Upper lobe of left lung (tissue), 4 donors: ENCODE results near the gene OR52K2.

ENCODE experiments used
- EP300 ChIP-seq, 4 donors: sonication (generic); formaldehyde crosslinking; IDR thresholded peaks; one replicate each; pipeline ENCODE4 v1.5.1; 2017; ENCODE audit warnings: antibody characterized with exemption in 4 of 4, control low read depth in 2 of 4
- POLR2A ChIP-seq, 4 donors: fragments of 450-650 bp; IDR thresholded peaks; one replicate each; pipeline ENCODE4 v1.5.1; 2016 to 2017; ENCODE audit warnings: antibody characterized with exemption in 4 of 4, mild to moderate bottlenecking in 2 of 4
- TF ChIP-seq, protein P1 (sequence below), 6 experiments: fragments of 450-650 bp in 4 of 6; fragments of 200-600 bp in 2 of 6; sonication (generic) in 2 of 6; IDR thresholded peaks; one replicate each; pipeline ENCODE4 v1.5.1; 2016 to 2019; ENCODE audit warnings: antibody characterized with exemption in 6 of 6

DNA sequence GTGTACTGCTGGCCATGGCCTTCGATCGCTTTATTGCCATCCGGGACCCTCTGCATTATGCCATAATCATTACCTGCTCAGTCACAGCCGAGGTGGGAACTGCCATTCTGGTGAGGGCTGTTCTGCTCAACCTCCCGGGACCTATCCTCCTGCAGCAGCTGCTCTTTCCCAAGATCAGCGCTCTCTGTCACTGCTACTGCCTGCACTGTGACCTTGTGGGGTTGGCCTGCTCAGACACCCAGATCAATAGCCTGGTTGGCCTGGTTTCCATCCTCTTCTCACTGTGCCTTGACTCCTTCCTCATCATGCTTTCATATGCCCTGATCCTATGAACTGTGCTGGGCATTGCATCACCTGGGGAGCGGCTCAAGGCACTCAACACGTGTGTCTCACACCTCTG is 30.7 kb upstream of the OR52K2 start:
- TF ChIP-seq, protein P1, sequence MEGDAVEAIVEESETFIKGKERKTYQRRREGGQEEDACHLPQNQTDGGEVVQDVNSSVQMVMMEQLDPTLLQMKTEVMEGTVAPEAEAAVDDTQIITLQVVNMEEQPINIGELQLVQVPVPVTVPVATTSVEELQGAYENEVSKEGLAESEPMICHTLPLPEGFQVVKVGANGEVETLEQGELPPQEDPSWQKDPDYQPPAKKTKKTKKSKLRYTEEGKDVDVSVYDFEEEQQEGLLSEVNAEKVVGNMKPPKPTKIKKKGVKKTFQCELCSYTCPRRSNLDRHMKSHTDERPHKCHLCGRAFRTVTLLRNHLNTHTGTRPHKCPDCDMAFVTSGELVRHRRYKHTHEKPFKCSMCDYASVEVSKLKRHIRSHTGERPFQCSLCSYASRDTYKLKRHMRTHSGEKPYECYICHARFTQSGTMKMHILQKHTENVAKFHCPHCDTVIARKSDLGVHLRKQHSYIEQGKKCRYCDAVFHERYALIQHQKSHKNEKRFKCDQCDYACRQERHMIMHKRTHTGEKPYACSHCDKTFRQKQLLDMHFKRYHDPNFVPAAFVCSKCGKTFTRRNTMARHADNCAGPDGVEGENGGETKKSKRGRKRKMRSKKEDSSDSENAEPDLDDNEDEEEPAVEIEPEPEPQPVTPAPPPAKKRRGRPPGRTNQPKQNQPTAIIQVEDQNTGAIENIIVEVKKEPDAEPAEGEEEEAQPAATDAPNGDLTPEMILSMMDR (IDR thresholded peaks at IDR 0.05) = no peak
- TF ChIP-seq POLR2A (IDR thresholded peaks at IDR 0.05) = no peak
- no peak for TF ChIP-seq EP300 (IDR thresholded peaks at IDR 0.05)
